ENCODE measurements around the gene BNC1.
"Not testable (repeated sequence)": the region's sequence is repeated elsewhere in the genome, so short reads cannot be mapped to it uniquely, and the experiment has no call there.

The BNC1 gene

DNA sequence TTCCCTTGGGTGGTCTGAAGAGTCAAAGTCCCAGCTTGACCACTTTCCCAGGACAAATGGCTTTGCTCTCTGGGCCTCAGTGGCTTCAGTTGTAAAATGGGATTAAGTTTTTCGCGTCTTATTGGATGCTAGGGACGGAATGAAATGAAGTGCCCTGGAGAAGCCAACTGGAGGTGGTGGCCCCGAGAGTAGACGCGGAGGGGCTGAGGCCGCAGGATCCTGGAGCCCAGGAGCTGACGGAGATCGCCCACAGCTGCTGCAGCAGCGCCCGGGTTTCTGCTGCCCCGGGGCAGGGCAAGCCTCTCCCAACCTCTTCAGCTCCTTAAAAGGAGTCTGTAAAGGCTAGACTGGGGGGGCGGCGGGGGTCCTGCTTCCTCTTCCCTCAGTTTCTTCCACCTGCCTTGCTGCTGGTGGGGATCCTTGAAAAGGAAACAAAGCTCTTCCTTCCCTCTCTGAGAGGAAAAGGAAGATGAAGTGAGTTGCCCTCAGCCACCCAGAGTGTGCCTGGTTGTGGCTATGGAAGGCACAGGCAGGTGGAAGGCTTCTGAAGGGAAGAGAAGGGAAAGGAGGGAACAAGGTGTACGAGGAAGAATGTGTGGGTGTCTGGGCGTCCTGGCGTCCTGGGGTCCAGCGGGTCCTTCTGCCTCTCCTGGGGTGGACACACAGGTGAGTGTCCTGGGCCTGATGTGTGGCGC is 967 bp upstream of the BNC1 start:
- no peak for TF ChIP-seq ZNF274 (IDR thresholded peaks at IDR 0.05; ENCODE audit: low read depth, low read length)
- no peak overlapping the region for H3K4me3 ChIP-seq (ENCODE audit: low read length)

DNA sequence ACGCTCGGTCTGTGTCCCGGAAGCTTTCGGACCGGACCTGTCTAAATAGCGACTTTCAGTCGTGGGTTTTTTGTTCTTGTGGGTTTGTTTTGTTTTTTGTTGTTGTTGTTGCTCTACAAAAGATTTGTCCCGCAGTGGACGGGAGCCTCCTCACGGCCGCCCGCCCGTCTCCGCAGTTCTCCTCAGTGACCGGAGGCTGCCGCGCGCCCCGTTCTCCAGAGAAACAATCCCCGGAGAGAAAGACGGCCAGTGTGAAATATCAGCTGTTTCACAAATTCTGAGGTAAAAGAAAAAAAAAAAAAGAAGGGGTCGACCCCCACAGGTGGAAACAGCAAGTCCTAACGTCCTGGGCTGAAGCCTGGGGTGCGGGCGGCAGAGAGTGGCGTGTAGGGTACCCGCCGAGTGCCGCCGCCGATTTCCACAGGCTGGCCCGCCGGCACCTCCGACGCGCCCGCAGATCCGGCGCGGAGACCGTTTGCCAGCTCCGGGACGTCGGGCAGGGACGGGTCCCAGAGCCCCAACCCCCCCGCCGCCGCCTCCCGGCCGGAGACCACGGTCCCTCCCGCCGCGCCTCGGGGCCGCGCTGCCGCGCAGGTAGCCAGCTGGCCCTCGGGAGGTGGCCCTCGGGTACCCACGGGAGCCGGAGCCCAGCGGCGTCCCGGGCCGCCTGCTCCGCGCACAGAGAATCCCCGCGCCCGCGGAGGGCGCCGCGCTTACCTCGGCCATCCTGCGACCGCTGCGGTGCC is 478 bp downstream of the BNC1 start:
- no peak for TF ChIP-seq ZNF274 (IDR thresholded peaks at IDR 0.05; ENCODE audit: low read depth, low read length)
- peak overlapping the region; percentile 13 for H3K4me3 ChIP-seq (ENCODE audit: low read length)

DNA sequence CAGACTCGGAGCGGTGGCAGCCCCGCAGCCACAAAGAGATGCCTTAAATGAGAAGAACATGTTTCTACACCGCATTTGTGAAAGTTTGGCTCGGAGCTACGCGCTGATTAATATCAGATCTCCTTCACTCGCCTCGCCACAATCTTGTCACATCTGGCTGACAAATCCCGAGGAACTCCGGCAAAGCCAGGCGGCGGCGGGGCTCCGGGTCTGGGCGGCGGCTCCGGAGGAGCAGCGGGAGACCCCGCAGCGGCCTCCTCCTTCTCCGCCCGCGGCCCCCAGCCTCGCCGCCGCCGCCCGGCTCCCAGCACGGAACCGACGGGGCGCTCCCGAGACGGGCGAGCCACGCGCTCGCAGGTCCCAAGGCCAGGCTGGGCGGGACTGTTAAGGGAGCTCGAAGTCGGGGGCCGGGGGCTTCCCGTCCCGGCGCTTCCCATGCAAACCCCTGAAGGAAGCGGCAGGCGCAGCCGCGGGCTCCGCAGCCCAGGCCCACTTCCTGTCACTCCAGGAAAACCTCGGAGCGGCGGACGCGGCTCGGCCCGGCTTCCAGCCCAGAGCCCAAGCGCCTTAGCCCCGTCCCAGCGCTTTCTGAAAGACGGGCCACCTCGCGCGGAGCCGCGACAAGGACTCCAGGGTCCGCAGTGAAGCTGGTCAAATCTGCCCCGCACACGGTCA is 1.2 kb downstream of the BNC1 start:
- H3K4me3 ChIP-seq (ENCODE audit: low read length): peak overlapping the region; percentile 13; the same call in 1 of the 2 replicates
- no peak for TF ChIP-seq ZNF274 (IDR thresholded peaks at IDR 0.05; ENCODE audit: low read depth, low read length)

DNA sequence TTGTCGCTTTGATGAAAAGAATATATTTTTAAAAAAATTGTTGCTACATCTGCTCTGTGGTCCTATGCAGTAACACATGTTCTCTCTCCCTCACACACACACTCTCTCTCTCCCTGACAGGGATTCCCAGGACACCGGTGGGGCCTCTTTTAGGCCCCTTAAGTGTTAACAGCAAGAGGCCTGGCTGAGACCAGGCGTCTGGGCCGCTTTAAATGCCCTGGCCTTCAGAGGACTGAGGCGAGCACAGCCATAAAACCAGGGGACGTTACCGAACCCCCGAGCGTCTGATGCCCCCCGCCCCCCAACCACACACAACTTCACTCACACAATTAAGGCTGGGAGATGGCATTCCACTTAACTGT is 1.7 kb downstream of the BNC1 start:
- no peak overlapping the region for H3K4me3 ChIP-seq (ENCODE audit: low read length)
- no peak for TF ChIP-seq ZNF274 (IDR thresholded peaks at IDR 0.05; ENCODE audit: low read depth, low read length)

DNA sequence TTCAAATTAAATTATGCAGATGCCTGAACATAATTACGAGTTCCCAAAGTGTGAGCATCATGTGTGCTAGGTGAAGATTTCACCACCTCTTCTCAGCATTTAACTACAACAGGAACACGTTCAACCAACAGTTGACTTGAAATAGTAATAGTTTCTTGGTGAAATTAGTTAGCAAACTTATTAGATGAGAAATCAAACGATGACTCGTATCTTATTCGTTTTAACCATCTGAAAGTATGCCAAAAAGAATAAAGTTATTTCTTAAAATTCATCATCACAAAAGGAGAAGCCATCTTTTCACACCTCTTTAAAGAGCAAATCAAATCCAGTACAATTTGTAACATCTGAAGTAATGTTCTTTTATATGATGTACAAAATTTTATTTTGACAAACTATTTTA is 2.3 kb downstream of the BNC1 start:
- TF ChIP-seq ZNF274 (IDR thresholded peaks at IDR 0.05; ENCODE audit: low read depth, low read length): no peak
- H3K4me3 ChIP-seq (ENCODE audit: low read length): no peak overlapping the region

DNA sequence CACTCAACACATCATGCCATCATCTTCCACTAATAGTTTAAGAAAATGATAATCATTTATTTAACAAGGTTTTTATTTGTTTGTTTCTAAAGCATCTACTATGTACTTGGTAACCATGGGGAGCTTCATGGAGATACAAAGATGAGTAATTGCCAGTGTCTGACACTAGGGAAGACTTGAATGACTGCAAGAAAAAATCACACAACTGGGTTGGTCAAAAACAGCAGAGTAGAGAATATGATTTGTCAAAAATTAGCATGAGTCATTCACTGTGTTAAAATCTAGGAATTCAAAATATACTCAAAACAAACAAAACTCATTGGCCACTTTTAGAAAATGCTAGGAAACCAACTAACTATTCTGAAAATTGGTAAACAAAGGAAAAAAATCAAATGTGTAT is 6.3 kb downstream of the BNC1 start:
- no peak for TF ChIP-seq ZNF274 (IDR thresholded peaks at IDR 0.05; ENCODE audit: low read depth, low read length)
- no peak overlapping the region for H3K4me3 ChIP-seq (ENCODE audit: low read length)

DNA sequence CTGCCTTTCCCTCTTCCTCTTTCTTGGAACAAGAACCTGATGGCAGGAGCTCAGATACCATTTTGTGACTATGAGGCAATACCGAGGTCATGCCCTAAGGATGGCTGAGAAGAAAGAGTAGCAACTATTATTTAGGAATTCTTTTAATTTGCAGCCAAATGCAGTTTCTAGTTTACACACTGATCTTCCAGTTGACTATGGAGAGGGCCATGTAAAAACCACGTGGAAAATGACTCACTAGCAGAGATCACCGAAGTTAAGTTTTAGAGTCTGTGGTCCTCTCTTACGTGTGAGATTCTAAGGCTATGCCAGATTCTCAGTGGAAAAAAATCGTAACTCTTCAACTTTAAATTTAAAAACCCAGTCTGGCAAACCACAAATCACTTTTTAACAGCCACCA is 7.8 kb downstream of the BNC1 start:
- H3K4me3 ChIP-seq (ENCODE audit: low read length): no peak overlapping the region
- no peak for TF ChIP-seq ZNF274 (IDR thresholded peaks at IDR 0.05; ENCODE audit: low read depth, low read length)

DNA sequence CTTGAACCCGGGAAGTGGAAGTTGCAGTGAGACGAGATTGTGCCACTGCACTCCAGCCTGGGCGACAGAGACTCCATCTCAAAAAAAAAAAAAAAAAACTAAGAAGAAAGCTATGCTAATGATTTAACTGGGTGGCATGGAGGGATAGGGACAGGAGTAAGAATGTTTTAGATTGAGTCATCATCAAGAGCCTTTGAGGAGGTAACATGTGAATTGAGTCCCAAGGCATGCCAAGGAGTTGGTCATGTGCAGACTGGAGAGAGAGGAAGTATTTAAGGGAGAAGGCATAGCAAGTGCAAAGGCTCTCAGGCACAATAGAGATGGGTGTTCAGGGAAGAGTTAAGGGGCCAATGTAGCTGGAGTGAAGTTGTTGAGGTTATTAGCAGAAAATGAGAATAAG is 9.1 kb downstream of the BNC1 start:
- no peak for TF ChIP-seq ZNF274 (IDR thresholded peaks at IDR 0.05; ENCODE audit: low read depth, low read length)

DNA sequence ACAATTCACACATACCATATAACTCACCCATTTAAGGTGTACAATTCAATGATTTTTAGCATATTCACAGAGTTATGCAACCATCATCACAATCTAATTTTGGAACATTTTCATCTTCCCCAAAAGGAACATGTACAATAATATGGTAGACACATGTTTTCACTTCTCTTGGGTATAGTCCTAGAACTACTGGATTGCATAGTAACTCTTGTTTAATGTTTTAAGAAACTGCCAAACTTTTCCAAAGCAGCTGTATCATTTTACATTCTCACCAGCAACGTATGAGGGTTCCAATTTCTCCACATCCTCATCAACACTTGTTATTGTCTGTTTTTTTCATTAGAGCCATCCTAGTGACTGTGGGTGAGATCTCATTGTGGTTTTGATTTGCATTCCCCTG is 14.3 kb downstream of the BNC1 start:
- no peak overlapping the region for H3K4me3 ChIP-seq (ENCODE audit: low read length)
- TF ChIP-seq ZNF274 (IDR thresholded peaks at IDR 0.05; ENCODE audit: low read depth, low read length): no peak

More for the DNA sequence above, 9.1 kb downstream of the BNC1 start:
- H3K4me3 ChIP-seq (ENCODE audit: low read length): no peak overlapping the region

DNA sequence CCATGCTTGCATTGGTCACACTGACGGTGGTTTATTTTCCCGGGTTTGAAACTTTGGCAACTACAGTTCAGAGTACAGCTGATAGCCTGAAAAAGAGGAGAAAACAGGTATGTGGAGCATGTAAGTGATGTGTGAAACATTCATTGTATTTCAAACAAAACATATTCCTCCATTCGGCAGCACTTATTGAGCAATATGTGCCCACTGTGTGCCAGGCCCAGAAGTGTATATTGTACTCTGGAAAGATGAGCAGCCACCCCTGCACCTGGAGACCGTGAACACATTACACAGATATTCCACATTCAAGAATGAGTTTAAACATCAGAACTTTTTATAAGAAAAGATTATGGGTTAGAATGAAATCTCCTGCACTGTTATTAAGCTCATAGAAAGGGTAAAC is 16.3 kb downstream of the BNC1 start:
- TF ChIP-seq ZNF274 (IDR thresholded peaks at IDR 0.05; ENCODE audit: low read depth, low read length): no peak

DNA sequence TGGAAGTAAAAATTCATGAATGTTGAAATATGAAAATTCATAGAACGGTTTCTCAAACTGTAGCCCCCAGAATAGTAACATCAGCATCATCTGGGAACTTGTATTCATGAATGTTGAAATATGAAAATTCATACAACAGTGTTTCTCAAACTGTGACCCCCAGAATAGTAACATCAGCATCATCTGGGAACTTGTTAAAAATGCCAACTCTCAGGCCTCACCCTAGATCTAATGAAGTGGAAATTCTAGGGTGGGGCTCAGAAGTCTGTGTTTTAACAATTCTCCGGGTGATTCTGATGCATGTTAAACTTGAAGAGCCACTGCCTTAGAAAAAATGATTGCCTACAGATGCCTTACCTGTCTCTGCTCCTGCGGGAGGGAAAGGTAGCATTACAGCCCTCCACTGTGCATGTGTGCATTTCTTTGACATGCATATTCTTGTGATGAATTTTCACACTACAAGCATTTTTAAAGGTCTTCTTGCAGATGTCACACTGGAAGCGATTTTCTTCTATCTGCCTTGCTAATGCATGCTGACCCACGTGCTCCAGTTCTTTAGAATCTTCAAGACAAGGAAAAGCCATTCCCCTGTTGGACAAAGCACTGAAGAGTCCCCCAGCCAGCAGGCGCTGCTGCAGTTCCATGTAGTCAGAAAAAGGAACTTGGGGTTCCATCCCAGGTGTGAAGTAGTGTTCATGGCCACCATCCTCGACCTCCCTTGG is 21.7 kb downstream of the BNC1 start:
- no peak overlapping the region for H3K4me3 ChIP-seq (ENCODE audit: low read length)
- TF ChIP-seq ZNF274 (IDR thresholded peaks at IDR 0.05; ENCODE audit: low read depth, low read length): no peak

More for the DNA sequence above, 16.3 kb downstream of the BNC1 start:
- no peak overlapping the region for H3K4me3 ChIP-seq (ENCODE audit: low read length)

DNA sequence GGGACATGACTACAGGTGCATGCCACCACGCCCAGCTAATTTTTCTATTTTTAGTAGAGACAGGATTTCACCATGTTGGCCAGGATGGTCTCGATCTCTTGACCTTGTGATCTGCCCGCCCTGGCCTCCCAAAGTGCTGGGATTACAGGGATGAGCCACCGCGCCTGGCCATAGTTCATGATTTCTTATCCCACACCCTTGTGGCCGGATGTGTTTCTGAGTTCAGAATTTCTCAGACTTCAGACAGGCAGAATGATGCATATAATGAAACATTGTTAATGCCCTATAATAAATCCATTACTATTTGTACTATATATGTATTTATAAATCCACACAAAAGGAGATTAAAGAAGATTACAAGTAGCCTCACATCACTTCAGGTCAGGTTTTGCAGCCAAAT is 22.3 kb downstream of the BNC1 start:
- H3K4me3 ChIP-seq (ENCODE audit: low read length): not testable (repeated sequence)

DNA sequence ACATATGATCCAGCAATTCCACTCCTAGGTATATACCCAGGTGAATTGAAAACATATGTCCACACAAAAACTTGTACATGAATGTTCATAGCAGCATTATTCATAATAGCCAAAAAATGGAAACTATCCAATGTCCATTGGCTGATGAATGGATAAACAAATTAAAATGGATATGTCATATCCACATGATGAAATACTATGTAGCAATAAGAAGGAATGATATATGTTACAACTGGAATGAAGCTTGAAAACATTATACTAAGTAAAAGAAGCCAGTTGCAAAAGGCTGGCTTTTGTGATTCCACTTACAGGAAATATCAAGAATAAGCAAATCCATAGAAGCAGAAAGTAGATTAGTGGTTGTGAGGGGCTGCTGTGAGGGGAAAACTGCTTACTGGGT is 33.7 kb downstream of the BNC1 start:
- H3K4me3 ChIP-seq (ENCODE audit: low read length): no peak overlapping the region
- TF ChIP-seq ZNF274 (IDR thresholded peaks at IDR 0.05; ENCODE audit: low read depth, low read length): no peak

DNA sequence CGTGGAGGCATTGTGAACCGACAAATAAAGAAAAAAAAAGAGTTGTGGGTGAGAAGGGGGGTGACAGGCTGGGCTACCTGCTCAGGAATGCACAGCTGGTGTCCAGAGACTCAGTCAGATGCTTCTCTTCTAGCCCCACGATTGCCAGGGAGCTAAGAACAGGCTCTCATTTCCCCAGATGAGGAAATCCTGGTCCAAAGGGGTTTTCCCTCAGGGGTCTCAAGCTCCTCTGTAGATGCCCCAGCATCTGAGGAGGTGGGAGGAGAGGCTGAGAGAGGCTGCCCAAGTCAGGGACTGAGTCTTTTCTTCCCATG is 35.5 kb downstream of the BNC1 start:
- no peak for TF ChIP-seq ZNF274 (IDR thresholded peaks at IDR 0.05; ENCODE audit: low read depth, low read length)
- H3K4me3 ChIP-seq (ENCODE audit: low read length): no peak overlapping the region

Data from GM08714 (cell line).